Measurements from ENCODE around the gene USP38. TPM values are rescaled to one million over a fixed set of nuclear protein-coding genes. Genes with fewer than 3 reads are reported as not detected.
A peak's percentile ranks its signal among the peaks of the same experiment; 100 is the strongest.

The USP38 gene
- total and polyA plus RNA-seq, 2 of the 4 experiments (the other 2 are of a cell fraction) = 5.5 to 17.0 TPM

GRCh38 chr4:143184217-143184502, 557 bp upstream of the USP38 start:
- Histone ChIP-seq H2AK9ac (replicated peaks; ENCODE audit: low read depth, low read length, poor library complexity) (peak overlapping the region; percentile 8), H3K4me2 (ENCODE audit: low read depth, low read length) (peak overlapping the region; percentile 99), H3K23ac (ENCODE audit: low read depth, low read length) (peak overlapping the region; percentile 63), H2BK15ac (ENCODE audit: low read depth, low read length) (peak overlapping the region; percentile 16; the same call in 1 of the 3 replicates), H3K14ac (replicated peaks; ENCODE audit: low read depth, low read length) (peak overlapping the region; percentile 50), H3K9ac (ENCODE audit: low read depth, low read length) (peak overlapping the region; percentile 98), H2BK5ac (ENCODE audit: low read depth, low read length, poor library complexity, severe bottlenecking) (peak overlapping the region; percentile 81), H3K27me3 (ENCODE audit: control insufficient read depth, insufficient read depth, low read length) (no peaks in the 10 kb centered on the region), H3K79me1 (ENCODE audit: low read depth in 1 of 2, low read length in 2 of 2) (peaks cover 6 to 26% of the 10 kb centered on the region in 2 experiments; a peak in 3 of 4 replicates), H3K27ac (ENCODE audit: insufficient read depth, low read length) (peak overlapping the region; percentile 82), H2BK20ac (ENCODE audit: low read depth, low read length) (no peak overlapping the region), H3K36me3 (ENCODE audit: control insufficient read depth, insufficient read depth, low read length) (no peaks in the 10 kb centered on the region), H4K8ac (ENCODE audit: low read depth in 2 of 2, low read length in 2 of 2) (peak overlapping the region; percentile 81 to 82), H4K91ac (ENCODE audit: insufficient read depth, low read depth, low read length) (peak overlapping the region; percentile 50; the same call in 1 of the 2 replicates), H3K56ac (ENCODE audit: extremely low read depth, insufficient read depth, low read length) (peak overlapping the region; percentile 85), H3K9me1 (ENCODE audit: insufficient read depth, low read length) (no peaks in the 10 kb centered on the region), H2BK120ac (ENCODE audit: low read depth, low read length) (peak overlapping the region; percentile 35), H3K4ac (ENCODE audit: low read depth, low read length) (peak overlapping the region; percentile 69), H3K9me3 (ENCODE audit: control insufficient read depth, insufficient read depth, low read length) (no peaks in the 10 kb centered on the region), H4K20me1 (ENCODE audit: insufficient read depth, low read length) (peaks cover 13% of the 10 kb centered on the region), H3K18ac (ENCODE audit: low read depth, low read length) (peak overlapping the region; percentile 26; the same call in 1 of the 2 replicates), H3K4me3 (ENCODE audit: insufficient read depth, low read depth, low read length) (peak overlapping the region; percentile 74), H4K5ac (ENCODE audit: low read depth, low read length) (peak overlapping the region; percentile 77), H2AK5ac (ENCODE audit: low read depth, low read length) (no peak overlapping the region), H2AFZ (replicated peaks; ENCODE audit: low read length, poor library complexity) (peak overlapping the region; percentile 89), H3K4me1 (ENCODE audit: control insufficient read depth, insufficient read depth, low read length) (no peaks in the 10 kb centered on the region)
- peak; percentile 3 for ATAC-seq (ENCODE audit: low read depth)
- intact Hi-C loops (cut with micrococcal nuclease) (loop anchor here (2.0 to 10.0 kb wide), 2 partner anchors 199 to 339 kb away; partner anchors contain the start of gene INPP4B), dilution Hi-C loops (cut with HindIII; ENCODE audit: low sequenced_read_pairs, unreplicated experiment) (no loop called here), in situ Hi-C loops (cut with MboI; ENCODE audit: low sequenced_read_pairs) (no loop called here)
- 0% methylated on average over 9 of the region's 11 CpGs; no CpG with 5 or more reads in 1 of the 2 experiments for WGBS, 2 experiments (ENCODE audit: extremely low coverage in 2 of 2, insufficient read length in 1 of 2)
- no peak for DNase-seq
- no peak for TF ChIP-seq POLR2A (IDR thresholded peaks at IDR 0.05; ENCODE audit: low read depth, low read length)
- no peak for TF ChIP-seq RCOR1 (IDR thresholded peaks at IDR 0.05; ENCODE audit: insufficient replicate concordance, low read length)
- TF ChIP-seq NFE2L2 (IDR thresholded peaks at IDR 0.05; ENCODE audit: low read depth, low read length) = no peak
- no peak for TF ChIP-seq MXI1 (IDR thresholded peaks at IDR 0.05; ENCODE audit: borderline replicate concordance, low read depth, low read length)
- TF ChIP-seq CTCF (conservative IDR thresholded peaks at IDR 0.05; ENCODE audit: low read depth, low read length) = no peak
- TF ChIP-seq ELK1 (IDR thresholded peaks at IDR 0.05; ENCODE audit: borderline replicate concordance, low read depth, low read length) = no peak
- TF ChIP-seq BHLHE40 (IDR thresholded peaks at IDR 0.05; ENCODE audit: low read depth, low read length) = no peak
- no peak for TF ChIP-seq SMC3 (IDR thresholded peaks at IDR 0.05; ENCODE audit: low read depth, low read length)
- TF ChIP-seq MAZ (IDR thresholded peaks at IDR 0.05; ENCODE audit: borderline replicate concordance, low read depth, low read length) = no peak
- BruUV-seq (replicated peaks) = no TSS peak
- ChIA-PET CTCF (no interaction called here), POLR2A (ENCODE audit: unreplicated experiment) (no interaction called here)

All from IMR-90 (cell line).